ENCODE results near the gene UNC13C. TPM values are rescaled to one million over a fixed set of nuclear protein-coding genes. Genes with fewer than 3 reads are reported as not detected.

The UNC13C gene
- total RNA-seq, 4 donors from 2014 or later = under 0.01 to 0.30 (median 0.21) TPM; not detected in 1

DNA sequence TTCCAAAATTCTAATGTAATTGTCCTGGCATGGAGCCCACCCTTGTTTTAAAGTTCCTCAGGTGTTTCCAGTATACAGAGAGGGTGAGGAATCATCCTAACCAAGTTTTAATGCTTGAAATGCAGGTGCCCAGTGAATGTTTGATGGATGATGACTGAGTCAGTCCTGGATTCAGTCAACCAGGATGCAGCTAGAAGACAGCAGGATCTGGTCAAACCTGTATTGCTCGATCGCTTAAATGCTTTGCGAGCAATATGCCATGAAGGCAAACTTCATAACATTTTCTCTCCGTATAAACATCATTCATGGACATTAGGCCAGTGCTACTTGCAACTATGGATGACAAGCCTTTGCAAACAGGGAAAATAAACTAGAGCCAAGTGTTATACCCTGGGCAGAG is 627.3 kb downstream of the UNC13C start:
- Histone ChIP-seq H3K9me3 (no peaks in the 10 kb centered on the region), H3K27ac (no peak overlapping the region), H3K4me3 (no peak overlapping the region), H3K27me3 (no peaks in the 10 kb centered on the region), H3K4me1 (no peaks in the 10 kb centered on the region), H3K36me3 (no peaks in the 10 kb centered on the region)
- no peak for DNase-seq (ENCODE audit: low spot score in 2 of 2)
- TF ChIP-seq EP300 (IDR thresholded peaks at IDR 0.05) = no peak
- WGBS, 2 donors = 88 to 91% methylated on average over 4 of the region's 4 CpGs

DNA sequence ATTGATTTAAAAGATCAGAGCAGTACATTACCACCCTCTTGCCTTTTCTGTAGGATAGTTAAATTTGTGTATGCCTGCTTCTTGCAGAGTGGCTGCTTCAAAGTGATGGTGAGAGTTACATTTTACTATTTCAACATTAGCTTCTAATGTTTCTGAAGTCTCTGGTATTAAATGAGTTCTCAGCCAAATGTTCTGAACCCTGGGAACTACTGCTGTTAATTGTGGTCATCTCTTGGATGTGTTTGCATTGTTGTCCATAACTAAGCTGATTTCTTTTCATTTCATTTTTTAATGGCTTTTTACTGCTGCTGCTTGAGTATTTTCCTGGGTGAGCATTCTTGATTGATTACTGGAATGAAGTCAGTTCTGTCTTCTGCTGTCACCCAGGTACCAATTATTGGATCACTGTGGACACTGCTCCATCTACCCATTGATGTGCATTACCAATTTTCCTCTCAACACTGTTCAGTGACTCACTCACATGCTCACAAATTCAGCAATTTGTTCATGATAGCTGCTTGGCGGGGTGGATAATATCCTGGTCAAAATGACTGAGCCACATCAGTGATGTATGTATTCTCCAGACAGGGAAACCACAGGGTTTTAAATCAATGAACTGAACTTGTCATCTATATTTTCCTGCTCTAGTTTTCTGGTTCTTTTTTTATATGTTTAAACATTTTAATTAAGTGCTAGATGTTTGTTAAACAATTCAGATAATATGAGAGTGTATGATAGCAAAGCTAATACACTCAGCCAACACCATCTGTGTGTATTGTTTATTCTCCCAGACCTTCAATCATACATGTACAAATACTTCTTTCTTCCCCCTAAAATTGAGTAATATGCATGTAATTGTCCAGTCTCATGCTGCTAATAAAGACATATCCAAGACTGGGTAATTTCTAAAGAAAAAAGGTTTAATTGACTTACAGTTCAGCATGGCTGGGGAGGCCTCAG is 630.9 kb downstream of the UNC13C start:
- WGBS, 2 donors = 76 to 89% methylated on average over 1 of the region's 1 CpG
- H3K36me3 ChIP-seq = no peaks in the 10 kb centered on the region
- TF ChIP-seq EP300 (IDR thresholded peaks at IDR 0.05) = no peak
- TF ChIP-seq POLR2A (IDR thresholded peaks at IDR 0.05) = no peak
- TF ChIP-seq, protein P1, sequence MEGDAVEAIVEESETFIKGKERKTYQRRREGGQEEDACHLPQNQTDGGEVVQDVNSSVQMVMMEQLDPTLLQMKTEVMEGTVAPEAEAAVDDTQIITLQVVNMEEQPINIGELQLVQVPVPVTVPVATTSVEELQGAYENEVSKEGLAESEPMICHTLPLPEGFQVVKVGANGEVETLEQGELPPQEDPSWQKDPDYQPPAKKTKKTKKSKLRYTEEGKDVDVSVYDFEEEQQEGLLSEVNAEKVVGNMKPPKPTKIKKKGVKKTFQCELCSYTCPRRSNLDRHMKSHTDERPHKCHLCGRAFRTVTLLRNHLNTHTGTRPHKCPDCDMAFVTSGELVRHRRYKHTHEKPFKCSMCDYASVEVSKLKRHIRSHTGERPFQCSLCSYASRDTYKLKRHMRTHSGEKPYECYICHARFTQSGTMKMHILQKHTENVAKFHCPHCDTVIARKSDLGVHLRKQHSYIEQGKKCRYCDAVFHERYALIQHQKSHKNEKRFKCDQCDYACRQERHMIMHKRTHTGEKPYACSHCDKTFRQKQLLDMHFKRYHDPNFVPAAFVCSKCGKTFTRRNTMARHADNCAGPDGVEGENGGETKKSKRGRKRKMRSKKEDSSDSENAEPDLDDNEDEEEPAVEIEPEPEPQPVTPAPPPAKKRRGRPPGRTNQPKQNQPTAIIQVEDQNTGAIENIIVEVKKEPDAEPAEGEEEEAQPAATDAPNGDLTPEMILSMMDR (IDR thresholded peaks at IDR 0.05) = no peak

DNA sequence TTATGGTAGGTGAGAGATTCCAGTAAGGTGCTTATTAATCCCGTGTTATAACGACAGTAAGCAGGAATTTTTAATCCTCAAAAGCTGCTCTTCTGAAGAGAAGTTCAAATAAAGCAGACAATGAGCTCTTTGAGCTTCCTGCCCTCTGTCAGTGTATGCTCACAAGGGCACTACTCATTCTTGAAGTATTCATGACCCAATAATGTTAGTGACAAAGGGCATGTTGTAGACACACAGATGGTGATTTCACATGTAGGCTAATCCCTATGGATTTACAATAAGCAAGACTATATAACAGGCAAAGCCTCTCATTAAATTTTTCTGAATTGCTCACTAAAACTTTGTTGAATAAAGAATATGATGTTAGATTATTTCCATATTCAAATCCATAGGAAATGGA is 639.9 kb downstream of the UNC13C start:
- 49 to 62% methylated on average over 2 of the region's 2 CpGs for WGBS, 2 donors
- H3K4me3 ChIP-seq = no peak overlapping the region
- H3K27me3 ChIP-seq = no peaks in the 10 kb centered on the region
- H3K36me3 ChIP-seq = no peaks in the 10 kb centered on the region
- H3K27ac ChIP-seq = no peak overlapping the region
- DNase-seq (ENCODE audit: low spot score in 2 of 2) = no peak
- no peaks in the 10 kb centered on the region for H3K9me3 ChIP-seq
- TF ChIP-seq EP300 (IDR thresholded peaks at IDR 0.05) = no peak
- TF ChIP-seq, protein P1 (IDR thresholded peaks at IDR 0.05) = no peak
- no peaks in the 10 kb centered on the region for H3K4me1 ChIP-seq

More for the DNA sequence above, 630.9 kb downstream of the UNC13C start:
- Histone ChIP-seq H3K4me1 (no peaks in the 10 kb centered on the region), H3K4me3 (no peak overlapping the region), H3K27ac (no peak overlapping the region), H3K27me3 (no peaks in the 10 kb centered on the region), H3K9me3 (no peaks in the 10 kb centered on the region)
- no peak for DNase-seq (ENCODE audit: low spot score in 2 of 2)

DNA sequence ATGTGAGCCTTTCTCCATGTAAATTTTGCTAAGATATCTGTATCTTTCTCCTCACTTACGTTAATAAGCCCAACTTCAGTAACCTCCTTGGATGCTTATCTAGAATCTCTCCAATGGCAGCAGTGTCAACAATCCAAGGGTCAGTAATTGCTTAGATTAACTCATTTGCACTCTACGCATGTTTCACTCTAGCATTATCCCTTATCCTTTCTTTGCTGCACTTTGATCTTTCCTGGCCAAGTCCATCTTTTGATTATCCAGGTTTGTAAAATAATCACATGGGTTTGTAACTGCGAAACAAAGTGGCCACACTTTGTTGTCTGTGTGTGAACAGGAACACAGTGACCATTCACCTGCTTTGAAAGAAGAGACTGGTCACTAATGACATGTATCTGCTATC is 640.9 kb downstream of the UNC13C start:
- no peak for DNase-seq (ENCODE audit: low spot score in 2 of 2)
- TF ChIP-seq, protein P1 (IDR thresholded peaks at IDR 0.05) = no peak
- no peak for TF ChIP-seq EP300 (IDR thresholded peaks at IDR 0.05)
- Histone ChIP-seq H3K4me1 (no peaks in the 10 kb centered on the region), H3K27me3 (no peaks in the 10 kb centered on the region), H3K9me3 (no peaks in the 10 kb centered on the region), H3K27ac (no peak overlapping the region), H3K4me3 (no peak overlapping the region), H3K36me3 (no peaks in the 10 kb centered on the region)
- WGBS, 2 donors = 94% methylated on average over 3 of the region's 3 CpGs

DNA sequence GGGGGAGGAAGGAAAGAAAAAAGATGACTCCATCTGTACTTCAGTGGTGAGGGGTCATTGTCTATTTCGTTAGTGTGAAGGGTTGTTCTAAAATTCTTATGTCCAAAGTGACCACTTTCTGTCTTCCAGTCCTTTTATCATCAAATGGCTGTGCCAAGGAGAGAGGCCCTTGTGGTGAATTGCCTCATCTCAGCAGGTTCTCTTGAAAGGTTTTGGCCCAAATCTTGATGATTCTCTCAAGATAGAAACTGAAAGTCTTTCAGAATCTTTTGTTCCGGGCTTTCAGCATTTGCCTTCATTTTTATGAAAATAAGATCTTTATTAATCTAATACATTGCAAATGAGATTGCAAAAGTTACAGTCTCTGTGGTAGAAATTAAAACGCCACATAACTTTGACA is 642.7 kb downstream of the UNC13C start:
- Histone ChIP-seq H3K27me3 (no peaks in the 10 kb centered on the region), H3K4me1 (no peaks in the 10 kb centered on the region), H3K36me3 (no peaks in the 10 kb centered on the region), H3K9me3 (no peaks in the 10 kb centered on the region), H3K4me3 (no peak overlapping the region), H3K27ac (no peak overlapping the region)
- WGBS, 2 donors = 88 to 89% methylated on average over 3 of the region's 3 CpGs
- no peak for TF ChIP-seq POLR2A (IDR thresholded peaks at IDR 0.05)
- TF ChIP-seq EP300 (IDR thresholded peaks at IDR 0.05) = no peak
- TF ChIP-seq, protein P1 (IDR thresholded peaks at IDR 0.05) = no peak
- DNase-seq (ENCODE audit: low spot score in 2 of 2) = no peak

Measured in tibial nerve (tissue), 4 donors.